ENCODE results near the gene NLRP5.
A peak's percentile ranks its signal among the peaks of the same experiment; 100 is the strongest.

NLRP5 gene

DNA sequence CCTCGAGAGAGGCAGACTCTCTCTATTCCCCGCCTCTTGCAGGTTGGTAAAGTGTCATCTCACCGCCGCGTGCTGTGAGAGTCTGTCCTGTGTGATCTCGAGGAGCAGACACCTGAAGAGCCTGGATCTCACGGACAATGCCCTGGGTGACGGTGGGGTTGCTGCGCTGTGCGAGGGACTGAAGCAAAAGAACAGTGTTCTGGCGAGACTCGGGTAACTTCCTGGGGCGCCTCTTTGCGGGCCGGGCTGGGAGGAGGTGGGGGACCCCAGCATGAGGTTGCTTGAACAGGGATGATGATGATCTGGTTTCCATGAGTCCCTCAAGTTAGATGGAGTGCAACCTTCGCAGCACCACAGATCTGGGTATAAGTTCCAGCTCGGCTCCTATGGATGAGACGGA, 67.0 kb downstream of the NLRP5 start:
- TF ChIP-seq POLR2A (IDR thresholded peaks at IDR 0.05; ENCODE audit: extremely low read depth, insufficient read length) (no peak), MYC (IDR thresholded peaks at IDR 0.05; ENCODE audit: low read depth, low read length) (no peak)
- TF ChIP-seq, protein P1, sequence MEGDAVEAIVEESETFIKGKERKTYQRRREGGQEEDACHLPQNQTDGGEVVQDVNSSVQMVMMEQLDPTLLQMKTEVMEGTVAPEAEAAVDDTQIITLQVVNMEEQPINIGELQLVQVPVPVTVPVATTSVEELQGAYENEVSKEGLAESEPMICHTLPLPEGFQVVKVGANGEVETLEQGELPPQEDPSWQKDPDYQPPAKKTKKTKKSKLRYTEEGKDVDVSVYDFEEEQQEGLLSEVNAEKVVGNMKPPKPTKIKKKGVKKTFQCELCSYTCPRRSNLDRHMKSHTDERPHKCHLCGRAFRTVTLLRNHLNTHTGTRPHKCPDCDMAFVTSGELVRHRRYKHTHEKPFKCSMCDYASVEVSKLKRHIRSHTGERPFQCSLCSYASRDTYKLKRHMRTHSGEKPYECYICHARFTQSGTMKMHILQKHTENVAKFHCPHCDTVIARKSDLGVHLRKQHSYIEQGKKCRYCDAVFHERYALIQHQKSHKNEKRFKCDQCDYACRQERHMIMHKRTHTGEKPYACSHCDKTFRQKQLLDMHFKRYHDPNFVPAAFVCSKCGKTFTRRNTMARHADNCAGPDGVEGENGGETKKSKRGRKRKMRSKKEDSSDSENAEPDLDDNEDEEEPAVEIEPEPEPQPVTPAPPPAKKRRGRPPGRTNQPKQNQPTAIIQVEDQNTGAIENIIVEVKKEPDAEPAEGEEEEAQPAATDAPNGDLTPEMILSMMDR (IDR thresholded peaks at IDR 0.05; ENCODE audit: low read depth, low read length), result no peak
- TF ChIP-seq, protein P2, sequence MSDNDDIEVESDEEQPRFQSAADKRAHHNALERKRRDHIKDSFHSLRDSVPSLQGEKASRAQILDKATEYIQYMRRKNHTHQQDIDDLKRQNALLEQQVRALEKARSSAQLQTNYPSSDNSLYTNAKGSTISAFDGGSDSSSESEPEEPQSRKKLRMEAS (IDR thresholded peaks at IDR 0.05; ENCODE audit: low read depth, low read length), result no peak
- DNase-seq (ENCODE audit: low read depth), result no peak
- H3K4me3 ChIP-seq (ENCODE audit: low read depth, low read length), result no peak overlapping the region

DNA sequence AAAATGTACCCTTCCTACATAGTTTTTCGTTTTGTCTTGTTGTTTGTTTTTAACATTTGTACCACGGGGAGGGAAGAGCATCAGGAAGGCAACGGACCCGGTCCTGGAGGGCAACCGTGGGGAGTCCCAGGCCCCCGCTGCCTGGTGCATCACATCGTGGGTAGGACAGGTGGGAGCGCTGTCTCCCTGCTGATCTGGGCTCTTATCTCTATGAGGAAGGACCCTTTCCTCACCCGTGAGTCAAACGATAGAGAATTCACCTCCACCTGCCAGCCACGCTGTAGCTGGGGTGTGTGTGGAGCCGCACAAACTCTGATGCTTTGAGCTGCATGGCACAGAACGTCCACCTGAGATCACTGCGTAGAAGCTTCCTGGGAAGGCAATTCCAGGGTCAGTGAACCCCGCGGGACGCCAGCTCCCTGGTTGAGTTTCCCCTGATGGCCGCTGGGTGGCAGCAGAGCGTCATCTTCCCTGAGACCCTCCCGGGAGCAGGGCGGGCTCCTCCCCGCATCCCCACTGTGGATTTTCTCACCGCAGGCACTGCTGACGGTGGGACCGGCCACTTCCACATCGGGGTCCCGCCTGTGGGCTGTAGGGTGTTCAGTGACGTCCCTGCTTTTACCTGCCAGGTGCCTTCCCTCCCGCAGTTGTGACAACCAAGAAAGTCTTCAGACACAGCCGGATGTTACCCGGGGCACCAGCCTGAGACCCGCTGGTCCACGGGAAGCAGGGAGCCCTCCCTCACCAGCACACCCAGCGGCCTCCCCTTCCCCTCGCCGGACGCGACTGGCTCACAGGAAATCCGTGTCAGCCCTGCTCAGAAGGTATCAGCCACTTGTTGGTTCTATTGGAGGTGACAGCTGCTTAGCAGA, 79.8 kb downstream of the NLRP5 start:
- TF ChIP-seq, protein P1 (IDR thresholded peaks at IDR 0.05; ENCODE audit: low read depth, low read length), result peak; percentile 66
- TF ChIP-seq POLR2A (IDR thresholded peaks at IDR 0.05; ENCODE audit: extremely low read depth, insufficient read length), result no peak
- DNase-seq (ENCODE audit: low read depth), result peak; percentile 44
- no peak overlapping the region for H3K4me3 ChIP-seq (ENCODE audit: low read depth, low read length)

DNA sequence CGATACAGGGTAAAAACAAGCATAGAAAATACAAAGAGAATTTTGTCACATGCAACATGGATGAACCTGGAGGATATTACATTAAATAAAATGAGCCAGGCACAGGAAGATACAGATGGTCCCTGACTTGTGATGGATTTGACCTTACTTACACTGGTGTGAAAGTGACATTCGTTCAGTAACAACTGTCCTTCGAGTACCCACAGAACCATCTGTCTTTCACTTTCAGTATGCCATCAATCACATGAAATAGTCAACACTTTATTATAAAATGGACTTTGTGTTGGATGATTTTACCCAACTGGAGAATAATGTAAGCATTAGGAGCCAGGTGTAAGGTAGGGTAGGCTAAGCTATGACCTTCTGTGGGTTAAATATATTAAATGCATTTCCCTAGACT, 83.1 kb downstream of the NLRP5 start:
- no peak for DNase-seq (ENCODE audit: low read depth)
- no peak overlapping the region for H3K4me3 ChIP-seq (ENCODE audit: low read depth, low read length)
- TF ChIP-seq, protein P1 (IDR thresholded peaks at IDR 0.05; ENCODE audit: low read depth, low read length), result no peak
- TF ChIP-seq, protein P2 (IDR thresholded peaks at IDR 0.05; ENCODE audit: low read depth, low read length), result no peak
- TF ChIP-seq MYC (IDR thresholded peaks at IDR 0.05; ENCODE audit: low read depth, low read length), result no peak
- no peak for TF ChIP-seq POLR2A (IDR thresholded peaks at IDR 0.05; ENCODE audit: extremely low read depth, insufficient read length)

DNA sequence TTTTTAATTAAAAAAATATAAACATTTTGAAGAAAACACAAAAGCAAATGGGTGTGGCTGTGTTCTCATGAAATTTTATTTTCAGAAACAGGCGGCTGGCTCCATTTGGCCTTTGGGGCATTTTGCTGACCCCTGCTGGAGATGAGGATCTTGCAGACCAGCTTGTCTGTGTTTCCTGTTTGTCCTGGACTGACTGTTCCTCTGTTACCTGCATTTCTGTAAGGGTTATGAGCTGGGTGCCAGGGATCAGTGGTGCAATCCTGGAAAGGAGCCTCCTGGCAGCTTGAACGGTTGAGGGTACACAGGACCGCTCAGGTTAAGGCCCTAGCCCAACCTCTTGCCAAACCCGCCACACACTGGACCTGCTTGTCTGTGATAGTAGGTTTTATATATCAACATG, 84.6 kb downstream of the NLRP5 start:
- no peak overlapping the region for H3K4me3 ChIP-seq (ENCODE audit: low read depth, low read length)
- TF ChIP-seq POLR2A (IDR thresholded peaks at IDR 0.05; ENCODE audit: extremely low read depth, insufficient read length), result no peak
- TF ChIP-seq, protein P2 (IDR thresholded peaks at IDR 0.05; ENCODE audit: low read depth, low read length), result no peak
- TF ChIP-seq MYC (IDR thresholded peaks at IDR 0.05; ENCODE audit: low read depth, low read length), result no peak
- TF ChIP-seq, protein P1 (IDR thresholded peaks at IDR 0.05; ENCODE audit: low read depth, low read length), result peak; percentile 29
- DNase-seq (ENCODE audit: low read depth), result peak; percentile 26

DNA sequence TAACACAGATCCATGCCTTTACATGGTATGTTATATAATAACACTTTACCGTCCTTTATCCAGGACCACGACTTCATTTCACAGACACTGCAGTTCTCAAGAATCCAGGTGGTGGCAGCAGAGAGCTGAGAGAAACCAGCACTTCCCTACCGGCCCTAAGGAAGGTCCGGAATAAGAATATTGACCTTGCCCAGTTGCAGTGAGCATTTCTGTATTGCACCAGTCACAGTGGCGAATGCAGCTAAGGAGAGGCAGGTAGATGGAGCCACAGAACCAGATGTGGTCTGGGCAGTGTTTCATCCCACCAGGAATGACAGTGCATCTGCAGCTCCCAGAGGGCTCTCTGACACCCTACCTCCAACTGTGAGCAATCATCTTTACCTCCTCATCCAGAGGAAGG, 89.9 kb downstream of the NLRP5 start:
- peak; percentile 57 for DNase-seq (ENCODE audit: low read depth)
- no peak overlapping the region for H3K4me3 ChIP-seq (ENCODE audit: low read depth, low read length)
- TF ChIP-seq POLR2A (IDR thresholded peaks at IDR 0.05; ENCODE audit: extremely low read depth, insufficient read length) (no peak), MYC (IDR thresholded peaks at IDR 0.05; ENCODE audit: low read depth, low read length) (no peak)
- TF ChIP-seq, protein P1 (IDR thresholded peaks at IDR 0.05; ENCODE audit: low read depth, low read length), result peak; percentile 71
- TF ChIP-seq, protein P2 (IDR thresholded peaks at IDR 0.05; ENCODE audit: low read depth, low read length), result no peak

Data from NB4 (cell line).